Right lobe of liver (tissue), 6 donors: Measurements from ENCODE around the gene NPPC. TPM values are rescaled to one million over a fixed set of nuclear protein-coding genes. Genes with fewer than 3 reads are reported as not detected.

Experiments
- ATAC-seq, 4 donors: fragments of 200-7000 bp; cut with Tn5 transposase; one replicate each; pipeline ENCODE4 v1.9.1; 2020; ENCODE audit warnings: mild to moderate bottlenecking in 4 of 4, moderate library complexity in 4 of 4
- DNase-seq, 3 donors: peaks; one replicate each; pipeline ENCODE4 v3.0.0-alpha.2; 2020
- H3K27ac ChIP-seq, 3 donors: fragments of 200-600 bp; one replicate each; pipeline ENCODE4 v1.8.0; 2022
- H3K27me3 ChIP-seq, 2 donors: fragments of 200-600 bp; one replicate each; pipeline ENCODE4 v1.8.0; 2022
- H3K36me3 ChIP-seq, 4 donors: fragments of 200-600 bp; sonication (generic) in 1 of 4; one replicate each; pipeline versions ENCODE4 v1.5.1 to v1.8.0; 2017 to 2022; ENCODE audit warnings: control low read depth in 1 of 4
- H3K4me1 ChIP-seq, 4 donors: fragments of 200-600 bp; sonication (generic) in 1 of 4; one replicate each; pipeline versions ENCODE4 v1.5.1 to v1.8.0; 2017 to 2022; ENCODE audit warnings: control low read depth in 1 of 4
- H3K4me3 ChIP-seq, 3 donors: fragments of 200-600 bp; one replicate each; pipeline ENCODE4 v1.8.0; 2022
- H3K9me3 ChIP-seq, 4 donors: fragments of 200-600 bp; sonication (generic) in 1 of 4; one replicate each; pipeline versions ENCODE4 v1.5.1 to v1.8.0; 2017 to 2022; ENCODE audit warnings: control low read depth in 1 of 4
- POLR2A ChIP-seq: fragments of 450-650 bp; IDR thresholded peaks from one replicate; pipeline ENCODE4 v1.6.1; 2017; ENCODE audit warnings: antibody characterized with exemption, mild to moderate bottlenecking
- WGBS: methylation state at CpG from one replicate; pipeline ENCODE4 v1.1.6; 2018; ENCODE audit warnings: low coverage, low lambda C conversion rate; ENCODE audit not compliant: insufficient coverage; ENCODE audit errors: missing lambda C conversion rate; 5-methylcytosine and 5-hydroxymethylcytosine counted together
- intact Hi-C, 2 donors: fragments of 100-400 bp; cut with DNase I; formaldehyde crosslinking; loops; one replicate each; pipeline versions ENCODE4 v1.11.2 to v1.14.1; 2022
- total RNA-seq, 6 experiments: library from RNA; depleted of rRNA in 2 of 6; stranded (reverse); fragments of >200 nt in 2 of 6; fragmentation: NEBNext Ultra II Directional in 3 of 6; extraction: Animal tissue kit (Norgen Biotek cat#: 25700) in 3 of 6; gene quantifications; one replicate each; pipeline versions ENCODE4 v1.1.0 to v1.2.4, GENCODE V29; 2016 to 2023
- TF ChIP-seq, protein P1 (sequence below), 4 donors: fragments of 200-600 bp in 3 of 4; fragments of 450-650 bp in 1 of 4; IDR thresholded peaks; one replicate each; pipeline versions ENCODE4 v1.5.1 to v1.8.0; 2016 to 2022; ENCODE audit warnings: antibody characterized with exemption in 4 of 4, mild to moderate bottlenecking in 2 of 4
- donor health status: DM: no; HTN: yes; CAD: no.
- donor health status: DM: no; HTN: no; CAD: no.
- donor health status: DM: no; HTN: no; CAD: no.
- donor health status: DM: no; HTN: yes; CAD: no.
- donor health status: DM: no; HTN: yes; CAD: no.

NPPC gene
- total RNA-seq, 6 experiments from 2014 or later, result not detected

- no peak for DNase-seq
- H3K27ac ChIP-seq, result no peak overlapping the region
- no peaks in the 10 kb centered on the region for H3K36me3 ChIP-seq
- intact Hi-C loops, result no loop called here
- no peaks in the 10 kb centered on the region for H3K9me3 ChIP-seq
- no peak for TF ChIP-seq POLR2A
- H3K4me3 ChIP-seq, result no peak overlapping the region
- no peaks in the 10 kb centered on the region for H3K27me3 ChIP-seq
- H3K4me1 ChIP-seq, result peaks cover 0 to 16% (median 0%) of the 10 kb centered on the region in 4 donors
- 85% methylated on average over 5 of the region's 15 CpGs for WGBS
- no peak for ATAC-seq
Observed at GRCh38 chr2:231946241-231946814, 20.1 kb upstream of the NPPC start.

DNA sequence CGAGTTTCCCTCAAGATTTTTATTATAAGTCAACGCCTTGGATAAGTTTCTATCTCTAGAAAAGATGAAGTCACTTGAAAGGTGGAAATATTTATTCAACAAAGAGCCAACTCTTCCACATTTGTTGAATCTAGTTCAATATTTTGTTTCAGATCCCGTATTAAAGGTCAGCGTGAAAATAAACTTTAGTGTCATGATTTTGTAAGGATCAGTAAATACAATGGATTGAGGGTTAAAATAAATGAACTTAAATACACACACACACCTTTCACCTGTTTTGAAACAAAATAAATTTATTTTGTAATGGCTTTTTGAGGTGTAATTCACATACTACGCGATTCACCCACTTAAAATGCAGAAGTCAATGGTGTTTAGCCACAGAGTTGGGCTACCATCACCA lies 16.0 kb upstream of the NPPC start:
- peak; percentile 27 to 82 (median 62) for ATAC-seq
- H3K27me3 ChIP-seq, result no peaks in the 10 kb centered on the region
- TF ChIP-seq POLR2A, result no peak
- TF ChIP-seq, protein P1, sequence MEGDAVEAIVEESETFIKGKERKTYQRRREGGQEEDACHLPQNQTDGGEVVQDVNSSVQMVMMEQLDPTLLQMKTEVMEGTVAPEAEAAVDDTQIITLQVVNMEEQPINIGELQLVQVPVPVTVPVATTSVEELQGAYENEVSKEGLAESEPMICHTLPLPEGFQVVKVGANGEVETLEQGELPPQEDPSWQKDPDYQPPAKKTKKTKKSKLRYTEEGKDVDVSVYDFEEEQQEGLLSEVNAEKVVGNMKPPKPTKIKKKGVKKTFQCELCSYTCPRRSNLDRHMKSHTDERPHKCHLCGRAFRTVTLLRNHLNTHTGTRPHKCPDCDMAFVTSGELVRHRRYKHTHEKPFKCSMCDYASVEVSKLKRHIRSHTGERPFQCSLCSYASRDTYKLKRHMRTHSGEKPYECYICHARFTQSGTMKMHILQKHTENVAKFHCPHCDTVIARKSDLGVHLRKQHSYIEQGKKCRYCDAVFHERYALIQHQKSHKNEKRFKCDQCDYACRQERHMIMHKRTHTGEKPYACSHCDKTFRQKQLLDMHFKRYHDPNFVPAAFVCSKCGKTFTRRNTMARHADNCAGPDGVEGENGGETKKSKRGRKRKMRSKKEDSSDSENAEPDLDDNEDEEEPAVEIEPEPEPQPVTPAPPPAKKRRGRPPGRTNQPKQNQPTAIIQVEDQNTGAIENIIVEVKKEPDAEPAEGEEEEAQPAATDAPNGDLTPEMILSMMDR (IDR thresholded peaks at IDR 0.05), result no peak
- no peaks in the 10 kb centered on the region for H3K9me3 ChIP-seq
- H3K36me3 ChIP-seq, result no peaks in the 10 kb centered on the region
- intact Hi-C loops, result no loop called here
- WGBS, result 41% methylated on average over 6 of the region's 6 CpGs
- H3K27ac ChIP-seq, result no peak overlapping the region
- no peak for DNase-seq
- no peak overlapping the region for H3K4me3 ChIP-seq
- H3K4me1 ChIP-seq, result peaks cover 0 to 16% (median 0%) of the 10 kb centered on the region in 4 donors

DNA sequence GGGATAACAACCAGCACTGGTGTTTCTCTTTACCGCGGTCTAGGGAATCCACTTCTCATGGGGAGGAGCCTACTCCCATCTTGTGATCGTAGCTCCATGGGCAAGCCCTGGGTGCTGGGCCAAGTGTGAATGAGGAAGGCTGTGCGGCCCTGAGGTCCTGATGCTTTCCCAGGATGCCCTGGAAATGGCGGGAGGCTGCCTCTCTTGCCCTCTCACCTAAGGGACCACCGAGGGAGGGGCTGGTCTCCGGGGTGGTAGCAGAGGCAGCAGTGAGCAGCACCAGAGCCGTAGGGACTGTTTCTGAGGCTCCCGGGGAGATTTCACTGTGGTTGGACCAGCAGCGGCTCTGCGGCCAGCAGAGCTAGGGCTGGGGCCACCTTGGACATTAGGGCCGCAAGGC lies 15.5 kb upstream of the NPPC start:
- Histone ChIP-seq H3K4me1 (peaks cover 0 to 16% (median 0%) of the 10 kb centered on the region in 4 donors), H3K9me3 (no peaks in the 10 kb centered on the region), H3K27me3 (no peaks in the 10 kb centered on the region), H3K4me3 (no peak overlapping the region), H3K36me3 (no peaks in the 10 kb centered on the region), H3K27ac (no peak overlapping the region)
- ATAC-seq (peak in 1 of 4 donors; percentile 35), DNase-seq (no peak)
- WGBS, result 100% methylated on average over 2 of the region's 12 CpGs
- TF ChIP-seq, protein P1 (IDR thresholded peaks at IDR 0.05), result no peak
- no peak for TF ChIP-seq POLR2A
- intact Hi-C loops, result no loop called here

DNA sequence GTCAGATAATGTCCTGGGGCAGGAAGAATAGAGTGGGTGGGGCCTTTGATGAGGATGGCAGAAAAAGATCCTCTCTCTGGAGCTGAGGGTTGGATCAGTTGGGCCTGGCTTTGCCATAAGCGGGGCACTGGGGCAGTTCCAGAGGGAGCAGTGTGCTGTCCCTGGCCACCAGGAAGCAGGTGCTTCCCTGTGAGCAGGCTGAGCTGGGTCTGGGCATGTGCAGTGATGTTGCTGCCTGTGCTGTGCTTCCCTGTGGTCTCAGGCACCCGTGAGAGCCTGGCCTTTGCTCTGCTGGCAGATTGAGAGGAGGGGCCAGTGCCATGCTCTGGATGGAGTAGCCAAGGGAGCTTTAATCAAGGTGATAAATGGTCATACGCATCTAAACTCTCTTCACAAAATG lies 14.6 kb upstream of the NPPC start:
- WGBS, result 48% methylated on average over 3 of the region's 3 CpGs
- peak in 2 of 4 donors; percentile 27 to 39 for ATAC-seq
- intact Hi-C loops, result no loop called here

GRCh38 chr2:231939022-231939421 lies 12.8 kb upstream of the NPPC start:
- peaks cover 0 to 16% (median 0%) of the 10 kb centered on the region in 4 donors for H3K4me1 ChIP-seq
- H3K9me3 ChIP-seq, result no peaks in the 10 kb centered on the region
- H3K27me3 ChIP-seq, result no peaks in the 10 kb centered on the region
- H3K36me3 ChIP-seq, result no peaks in the 10 kb centered on the region
- intact Hi-C loops, result no loop called here
- ATAC-seq (no peak), DNase-seq (no peak)
- 100% methylated on average over 4 of the region's 4 CpGs for WGBS
- H3K27ac ChIP-seq, result no peak overlapping the region
- TF ChIP-seq POLR2A, result no peak
- TF ChIP-seq, protein P1 (IDR thresholded peaks at IDR 0.05), result no peak
- no peak overlapping the region for H3K4me3 ChIP-seq

More for the DNA sequence above, 14.6 kb upstream of the NPPC start:
- no peak overlapping the region for H3K4me3 ChIP-seq
- no peak overlapping the region for H3K27ac ChIP-seq
- TF ChIP-seq POLR2A, result no peak
- TF ChIP-seq, protein P1 (IDR thresholded peaks at IDR 0.05), result no peak
- no peak for DNase-seq
- no peaks in the 10 kb centered on the region for H3K9me3 ChIP-seq
- H3K4me1 ChIP-seq, result peaks cover 0 to 16% (median 0%) of the 10 kb centered on the region in 4 donors
- no peaks in the 10 kb centered on the region for H3K27me3 ChIP-seq
- H3K36me3 ChIP-seq, result no peaks in the 10 kb centered on the region
